Measurements from ENCODE around the gene YARS1.

- TF ChIP-seq RAD21 (conservative IDR thresholded peaks at IDR 0.05 in 1 of 2, IDR thresholded peaks at IDR 0.05 in 1 of 2) (no peak), CTCF (IDR thresholded peaks at IDR 0.05) (no peak), EP300 (IDR thresholded peaks at IDR 0.05) (no peak), SREBF2 (IDR thresholded peaks at IDR 0.05) (no peak), POLR2A (IDR thresholded peaks at IDR 0.05; ENCODE audit: low read length) (no peak), ESRRA (IDR thresholded peaks at IDR 0.05; ENCODE audit: borderline replicate concordance, low read length) (no peak), USF2 (IDR thresholded peaks at IDR 0.05) (no peak)
Observed at GRCh38 chr1:32758177-32758794, 58.9 kb downstream of the YARS1 start.

Measured in A549 (cell line).